Ishikawa (cell line): ENCODE measurements around the gene MYO5A.

Source experiments
- CEBPB ChIP-seq: IDR thresholded peaks from 2 replicates; pipeline ENCODE4 v1.6.1; 2012
- CREB1 ChIP-seq: IDR thresholded peaks from 2 replicates; pipeline ENCODE4 v1.6.1; 2012; ENCODE audit warnings: low read depth
- EGR1 ChIP-seq: IDR thresholded peaks from 2 replicates; pipeline ENCODE4 v1.6.1; 2012
- EP300 ChIP-seq: IDR thresholded peaks from 2 replicates; pipeline ENCODE4 v1.6.1; 2012; ENCODE audit warnings: borderline replicate concordance
- FOXM1 ChIP-seq: IDR thresholded peaks from 2 replicates; pipeline ENCODE4 v1.6.1; 2012; ENCODE audit warnings: low read depth, borderline replicate concordance
- NFIC ChIP-seq: IDR thresholded peaks from 2 replicates; pipeline ENCODE4 v1.6.1; 2012
- RAD21 ChIP-seq: IDR thresholded peaks from 2 replicates; pipeline ENCODE4 v1.6.1; 2012; ENCODE audit warnings: low read depth
- REST ChIP-seq: IDR thresholded peaks from 2 replicates; pipeline ENCODE4 v1.6.1; 2012; ENCODE audit warnings: low read depth, mild to moderate bottlenecking
- TAF1 ChIP-seq: IDR thresholded peaks from 2 replicates; pipeline ENCODE4 v1.6.1; 2012; ENCODE audit warnings: low read depth, mild to moderate bottlenecking
- TCF12 ChIP-seq: IDR thresholded peaks from 2 replicates; pipeline ENCODE4 v1.6.1; 2012; ENCODE audit warnings: low read depth
- TEAD4 ChIP-seq: IDR thresholded peaks from 2 replicates; pipeline ENCODE4 v1.6.1; 2012
- YY1 ChIP-seq: IDR thresholded peaks from 2 replicates; pipeline ENCODE4 v1.6.1; 2012; ENCODE audit warnings: low read depth
- ZBTB7A ChIP-seq: IDR thresholded peaks from 2 replicates; pipeline ENCODE4 v1.6.1; 2012; ENCODE audit warnings: low read depth
- TF ChIP-seq, protein P1 (sequence below): IDR thresholded peaks from 2 replicates; pipeline ENCODE4 v1.6.1; 2012
- TF ChIP-seq, protein P2 (sequence below): IDR thresholded peaks from 2 replicates; pipeline ENCODE4 v1.6.1; 2012

Gene MYO5A

GRCh38 chr15:52326756-52327155 is 201.9 kb downstream of the MYO5A start:
- no peak for TF ChIP-seq TCF12
- TF ChIP-seq EGR1: no peak
- no peak for TF ChIP-seq CREB1
- TF ChIP-seq, protein P1, sequence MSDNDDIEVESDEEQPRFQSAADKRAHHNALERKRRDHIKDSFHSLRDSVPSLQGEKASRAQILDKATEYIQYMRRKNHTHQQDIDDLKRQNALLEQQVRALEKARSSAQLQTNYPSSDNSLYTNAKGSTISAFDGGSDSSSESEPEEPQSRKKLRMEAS: no peak
- TF ChIP-seq, protein P2, sequence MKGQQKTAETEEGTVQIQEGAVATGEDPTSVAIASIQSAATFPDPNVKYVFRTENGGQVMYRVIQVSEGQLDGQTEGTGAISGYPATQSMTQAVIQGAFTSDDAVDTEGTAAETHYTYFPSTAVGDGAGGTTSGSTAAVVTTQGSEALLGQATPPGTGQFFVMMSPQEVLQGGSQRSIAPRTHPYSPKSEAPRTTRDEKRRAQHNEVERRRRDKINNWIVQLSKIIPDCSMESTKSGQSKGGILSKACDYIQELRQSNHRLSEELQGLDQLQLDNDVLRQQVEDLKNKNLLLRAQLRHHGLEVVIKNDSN: no peak
- no peak for TF ChIP-seq TEAD4

DNA sequence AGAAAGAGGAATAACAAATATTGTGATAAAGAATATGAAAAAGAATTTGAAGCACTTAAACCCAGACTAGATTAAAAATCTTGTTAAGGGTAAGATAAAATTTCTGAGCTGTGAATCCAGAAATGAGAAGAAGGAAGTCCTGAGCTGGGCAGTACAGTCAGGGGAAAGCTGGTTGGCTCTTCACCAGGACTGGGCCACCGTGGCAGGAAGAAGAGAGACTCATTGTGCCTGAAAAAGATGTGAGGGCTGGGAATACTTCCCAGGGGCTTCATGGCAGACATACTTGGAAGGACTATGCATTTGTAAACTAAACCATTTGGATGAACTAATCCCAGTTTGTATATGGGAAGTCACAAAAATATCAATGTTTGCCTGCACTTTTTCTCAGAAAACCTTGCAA is 204.6 kb downstream of the MYO5A start:
- TF ChIP-seq REST (no peak), ZBTB7A (no peak), TAF1 (no peak), NFIC (no peak), TEAD4 (no peak), CEBPB (no peak), RAD21 (no peak), EP300 (no peak), EGR1 (no peak), YY1 (no peak), FOXM1 (no peak), CREB1 (no peak), TCF12 (no peak)
- TF ChIP-seq, protein P1: no peak
- TF ChIP-seq, protein P2: no peak

- TF ChIP-seq TAF1 (no peak), NFIC (no peak), TEAD4 (no peak), RAD21 (no peak), TCF12 (no peak), CREB1 (no peak), EGR1 (no peak), CEBPB (no peak), ZBTB7A (no peak)
- TF ChIP-seq, protein P2: no peak
Observed at GRCh38 chr15:52318729-52319500, 209.8 kb downstream of the MYO5A start.

GRCh38 chr15:52317688-52318087 is 211.0 kb downstream of the MYO5A start:
- TF ChIP-seq YY1 (no peak), EGR1 (no peak), FOXM1 (no peak), TCF12 (no peak), TAF1 (no peak), NFIC (no peak), CEBPB (no peak), TEAD4 (no peak), RAD21 (no peak), ZBTB7A (no peak), REST (no peak), CREB1 (no peak), EP300 (no peak)
- TF ChIP-seq, protein P1: no peak
- TF ChIP-seq, protein P2: no peak

DNA sequence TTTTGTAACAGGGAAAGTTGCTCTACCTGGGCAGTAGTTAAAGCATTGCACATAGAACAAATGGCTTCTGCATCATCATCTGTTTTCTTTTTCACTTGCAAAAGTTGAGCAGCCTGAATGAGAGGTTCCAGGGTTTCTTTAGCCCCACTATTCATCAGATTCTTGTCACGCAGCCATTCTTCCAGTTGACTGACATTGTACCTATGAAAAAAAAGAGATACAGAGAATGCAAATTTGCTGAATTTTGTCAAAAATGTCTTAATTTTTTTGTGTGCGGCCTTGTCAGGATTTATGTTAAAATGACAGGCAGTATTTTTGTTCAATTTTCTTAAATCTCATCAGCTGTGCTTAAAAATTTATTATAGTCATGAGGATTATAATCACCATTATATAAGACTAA is 211.7 kb downstream of the MYO5A start:
- TF ChIP-seq TEAD4 (no peak), NFIC (no peak), FOXM1 (no peak), EGR1 (no peak), TAF1 (no peak), CREB1 (no peak), YY1 (no peak), TCF12 (no peak), RAD21 (no peak), REST (no peak), EP300 (no peak)
- TF ChIP-seq, protein P2: no peak
- TF ChIP-seq, protein P1: no peak
